Fibroblast of upper back skin (primary cell): ENCODE data around the gene PDZD2.
"Not testable (repeated sequence)": the region's sequence is repeated elsewhere in the genome, so short reads cannot be mapped to it uniquely, and the experiment has no call there.

Experiments
- DNase-seq: peaks from one replicate; pipeline ENCODE4 v3.0.0-alpha.2; 2013

Gene PDZD2

DNA sequence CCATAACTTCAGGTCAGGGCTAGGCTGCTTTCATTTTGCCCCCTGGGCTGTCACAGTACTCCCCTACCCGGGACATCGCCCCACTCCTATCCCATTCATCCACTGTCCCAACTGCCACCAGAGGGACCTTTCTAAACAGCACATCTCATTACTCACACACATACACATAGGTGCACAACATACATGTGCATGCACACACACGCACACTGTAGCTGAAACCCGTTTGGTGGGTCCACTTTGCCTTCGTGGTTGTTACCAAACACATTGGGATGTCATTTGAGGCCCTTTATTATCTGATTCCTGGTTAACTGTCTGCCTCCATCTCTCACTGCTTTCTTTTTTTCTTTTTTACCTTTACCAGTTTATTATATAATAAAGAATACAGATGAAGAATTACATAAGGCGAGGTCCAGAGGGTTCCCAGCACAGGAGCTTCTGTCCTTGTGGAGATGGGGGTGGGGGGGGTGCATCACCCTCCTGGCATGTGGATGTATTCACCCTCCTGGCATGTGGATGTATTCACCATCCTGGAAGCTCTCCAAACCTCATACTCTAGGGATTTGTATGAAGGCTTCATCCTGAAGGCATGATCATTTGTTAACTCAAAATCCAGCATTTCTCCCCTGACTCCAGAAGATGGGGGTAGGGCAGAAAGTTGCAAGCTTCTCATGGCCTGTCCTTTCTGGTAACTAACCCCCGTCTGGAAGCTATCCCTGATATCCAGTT is 349.2 kb downstream of the PDZD2 start:
- peak; percentile 99 for DNase-seq

DNA sequence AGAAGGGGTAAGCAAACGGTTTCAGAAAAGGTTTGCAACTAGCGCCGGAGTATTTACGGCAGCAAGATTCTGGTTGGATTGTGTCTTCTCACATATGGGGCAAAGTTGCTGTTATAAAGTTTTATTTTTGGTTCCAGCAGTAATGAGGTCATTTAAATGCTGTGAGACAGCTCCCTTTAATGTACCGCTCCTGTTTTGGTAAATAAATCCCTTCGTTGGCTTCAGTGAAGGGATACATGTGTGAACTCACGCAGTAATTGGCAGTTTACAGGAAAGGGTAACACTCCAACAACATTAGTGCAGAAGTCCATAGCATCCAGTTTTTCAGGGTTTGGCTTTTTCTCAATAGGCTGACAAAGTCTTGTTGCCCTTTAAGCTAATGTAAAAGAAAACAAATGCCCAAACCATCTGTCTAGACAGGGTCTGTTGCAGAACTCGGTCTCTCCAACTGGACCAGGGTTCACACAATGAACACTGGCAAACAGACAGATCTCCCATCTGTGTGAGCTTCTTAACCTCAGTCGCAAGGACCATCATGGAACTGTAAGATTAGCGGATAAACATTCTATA is 351.2 kb downstream of the PDZD2 start:
- DNase-seq: peak; percentile 19

DNA sequence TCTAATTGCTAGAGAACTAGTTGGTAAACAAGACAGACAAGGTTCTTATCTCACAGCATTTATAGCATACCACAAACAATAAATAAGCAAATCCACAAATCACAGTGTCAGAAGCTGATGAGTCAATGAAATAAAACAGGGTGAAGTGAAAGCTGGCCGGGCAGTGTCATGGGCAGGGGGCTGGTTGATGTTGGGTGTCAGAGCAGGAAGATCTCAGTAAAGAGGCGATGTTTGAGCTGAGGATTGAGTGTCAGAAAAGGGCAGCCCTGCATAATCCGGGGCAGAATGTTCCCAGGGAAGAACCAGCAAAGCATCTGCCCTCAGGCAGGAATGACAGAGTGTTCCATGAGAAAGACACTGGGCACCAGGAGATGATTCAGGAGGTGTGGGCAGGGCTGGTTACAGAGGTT is 351.8 kb downstream of the PDZD2 start:
- DNase-seq: no peak

DNA sequence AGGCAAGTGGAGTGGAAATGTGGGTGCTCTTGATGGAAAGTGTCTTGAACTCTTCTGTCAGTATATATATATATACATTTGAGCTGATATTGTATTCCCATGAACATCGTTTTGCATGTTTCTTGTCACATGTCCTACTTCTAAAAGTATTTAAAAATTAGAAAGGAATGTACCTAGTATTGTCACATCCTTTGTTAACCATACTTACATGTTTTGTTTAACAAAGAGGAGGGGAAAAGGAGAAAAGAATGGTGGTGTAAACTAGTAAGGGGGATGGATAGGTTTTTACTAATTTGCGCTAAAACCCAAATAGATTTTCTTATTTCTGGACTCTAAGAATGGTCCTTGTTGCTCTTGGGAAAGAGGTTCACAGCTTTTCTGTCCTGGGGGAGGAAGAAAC is 353.4 kb downstream of the PDZD2 start:
- DNase-seq: no peak

DNA sequence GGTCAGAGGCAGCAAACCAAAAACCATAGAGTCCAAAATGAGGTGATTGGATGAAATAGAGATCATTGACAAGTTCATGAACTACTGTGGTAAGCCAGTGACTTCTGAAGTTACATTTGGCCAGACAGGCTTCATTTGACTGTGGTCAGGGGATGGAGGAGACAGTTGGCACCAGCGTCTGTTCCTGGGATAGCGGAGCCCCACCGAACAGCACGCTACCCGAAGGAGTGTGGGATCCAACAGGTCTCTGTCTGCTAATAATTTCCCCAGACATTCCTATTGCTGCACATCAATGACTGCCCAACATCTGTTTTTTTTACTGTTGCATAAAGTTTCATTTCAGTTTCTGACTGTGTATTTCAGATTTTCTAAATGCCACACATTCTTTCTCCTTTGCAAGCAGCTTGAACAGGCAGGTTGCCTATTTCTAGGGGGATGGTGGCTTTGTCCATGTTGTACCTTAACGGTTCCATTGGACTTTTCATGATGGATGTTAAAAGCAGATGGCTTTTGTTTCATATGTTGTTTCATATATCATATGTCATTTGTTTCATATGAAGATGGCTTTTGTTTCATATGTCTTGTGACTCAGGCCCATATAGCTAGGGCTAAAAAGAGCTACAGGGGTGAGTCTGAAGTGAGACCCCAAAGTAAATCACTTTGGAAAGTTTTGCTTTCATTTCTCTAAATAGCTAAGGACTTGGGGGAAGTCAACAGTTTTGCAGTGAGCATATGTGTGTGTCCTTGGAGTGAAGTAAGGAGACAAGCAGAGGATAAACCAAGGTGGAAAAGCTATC is 354.4 kb downstream of the PDZD2 start:
- DNase-seq: peak; percentile 94

DNA sequence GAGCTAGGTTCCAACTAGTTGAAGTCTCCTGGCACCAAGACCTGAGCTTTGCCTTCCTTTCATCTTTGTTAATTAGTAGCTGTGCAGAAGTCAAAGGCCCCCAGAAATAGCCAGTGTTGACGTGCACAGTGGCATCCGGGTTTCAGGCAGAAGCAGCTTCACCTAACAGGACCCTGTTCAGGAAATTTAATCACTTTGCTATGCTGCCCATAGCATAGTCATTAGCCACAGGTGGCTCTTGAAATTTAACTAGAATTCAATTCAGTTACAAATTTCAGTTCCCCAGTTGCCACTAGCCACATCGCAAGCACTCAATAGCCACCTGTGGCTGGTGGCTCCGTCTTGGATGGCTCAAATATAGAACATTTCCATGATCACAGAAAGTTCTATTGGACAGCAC is 356.1 kb downstream of the PDZD2 start:
- no peak for DNase-seq

DNA sequence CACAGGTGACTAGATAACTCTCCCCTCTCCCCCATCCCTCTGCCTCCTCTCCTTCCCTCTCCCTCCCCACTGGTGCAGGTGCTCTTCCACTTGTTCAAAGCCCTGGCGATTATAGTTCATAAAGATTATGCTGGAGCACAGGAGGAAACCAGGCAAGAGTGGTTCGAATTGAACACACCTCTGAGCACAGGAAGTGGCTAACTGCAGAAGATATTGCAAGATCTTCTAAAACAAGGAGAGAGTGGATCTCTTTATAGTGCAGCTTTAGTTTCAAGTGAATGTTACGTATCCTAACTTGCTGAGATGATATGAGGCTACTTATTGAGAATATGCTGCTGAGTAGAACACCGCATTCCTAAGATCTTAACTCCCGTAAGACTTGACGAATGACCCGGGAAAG is 356.8 kb downstream of the PDZD2 start:
- DNase-seq: peak; percentile 24

DNA sequence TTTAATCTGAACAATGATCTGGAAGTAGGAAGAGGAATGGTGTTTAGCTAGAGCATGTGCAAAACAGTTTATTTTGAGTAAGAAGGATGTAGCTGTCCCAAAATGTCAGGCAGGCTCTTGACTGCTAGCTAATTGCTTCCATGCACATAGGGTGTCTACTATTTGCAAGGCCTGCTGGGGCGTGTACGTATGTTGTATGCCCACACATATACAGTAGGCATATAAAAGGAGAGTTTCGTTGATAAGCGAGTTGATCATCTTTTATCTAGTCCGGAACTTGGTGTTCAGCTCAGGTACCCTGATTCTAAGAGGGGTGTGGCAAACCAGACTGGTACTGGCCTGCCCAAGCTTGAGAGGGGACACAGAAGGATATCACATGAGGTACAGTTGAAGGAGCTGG is 358.0 kb downstream of the PDZD2 start:
- DNase-seq: no peak

DNA sequence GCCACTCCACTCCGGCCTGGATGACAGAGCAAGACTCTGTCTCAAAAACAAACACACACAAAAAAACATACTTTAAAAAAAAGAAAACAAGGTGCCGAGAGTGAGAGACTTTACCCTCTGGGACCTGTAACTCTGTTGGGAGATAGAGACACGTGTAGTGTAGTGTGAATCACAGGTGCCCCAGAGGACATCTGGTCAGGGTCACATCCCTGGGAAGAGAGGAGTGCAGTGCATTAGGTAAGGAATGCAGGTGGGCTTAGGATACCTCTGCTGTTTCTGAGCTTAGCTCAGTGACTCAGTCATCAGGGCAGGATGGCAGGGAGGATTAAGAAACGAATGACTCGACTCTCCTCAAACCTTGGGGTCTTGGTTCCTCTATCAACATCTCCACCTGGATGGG is 360.5 kb downstream of the PDZD2 start:
- no peak for DNase-seq

DNA sequence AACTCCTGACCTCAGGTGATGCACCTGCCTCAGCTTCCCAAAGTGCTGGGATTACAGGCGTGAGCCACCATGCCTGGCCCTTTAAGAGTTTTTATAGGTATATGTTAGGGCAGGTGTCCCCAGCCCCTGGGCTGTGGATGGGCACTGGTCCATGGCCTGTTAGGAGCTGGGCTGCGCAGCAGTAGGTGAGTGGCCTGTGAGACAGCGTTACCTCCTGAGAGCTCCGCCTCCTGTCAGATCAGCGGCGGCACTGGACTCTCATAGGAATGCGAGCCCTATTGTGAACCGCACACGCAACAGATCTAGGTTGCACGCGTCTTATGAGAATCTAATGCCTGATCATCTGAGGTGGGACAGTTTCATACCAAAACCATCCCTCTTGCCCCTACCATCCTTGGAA is 361.8 kb downstream of the PDZD2 start:
- DNase-seq: no peak

DNA sequence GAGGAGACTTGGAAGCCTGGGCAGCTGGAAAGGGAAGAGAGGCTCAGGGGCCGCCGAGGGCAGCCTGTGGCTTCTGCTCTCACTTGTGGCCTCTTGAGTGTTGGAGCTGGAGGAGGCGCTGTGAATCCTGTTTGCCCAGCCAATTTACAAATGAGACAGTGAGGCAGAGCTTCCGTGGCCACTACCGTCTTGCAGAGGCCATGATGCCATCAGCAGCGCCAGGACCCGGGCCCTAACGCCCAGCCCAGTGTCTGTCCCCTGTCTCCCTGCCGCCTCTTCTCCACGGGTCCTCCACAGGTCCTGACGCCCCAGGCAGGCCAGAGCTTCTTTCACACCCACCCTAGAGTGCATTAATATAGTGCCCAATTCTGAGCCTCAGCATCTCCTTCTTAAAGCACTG is 362.4 kb downstream of the PDZD2 start:
- DNase-seq: no peak

DNA sequence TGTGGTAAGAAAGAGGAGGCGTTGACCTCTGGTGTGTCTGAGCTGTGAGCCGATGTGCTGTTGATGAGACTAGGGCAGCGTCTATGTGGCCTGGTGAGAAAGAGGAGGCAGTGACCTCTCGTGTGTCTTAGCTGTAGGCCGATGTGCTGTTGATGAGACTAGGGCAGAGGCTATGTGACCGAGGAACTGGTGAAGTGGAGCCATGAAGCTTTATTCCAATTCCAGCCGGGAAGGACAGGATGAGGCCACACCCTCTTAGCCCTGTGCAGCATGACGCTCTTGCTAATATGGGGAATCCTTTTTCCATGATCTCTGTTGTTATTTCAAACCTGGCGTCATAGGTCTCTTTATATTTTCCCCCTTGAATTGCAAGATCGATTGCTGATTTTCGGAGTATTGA is 362.8 kb downstream of the PDZD2 start:
- DNase-seq: no peak

DNA sequence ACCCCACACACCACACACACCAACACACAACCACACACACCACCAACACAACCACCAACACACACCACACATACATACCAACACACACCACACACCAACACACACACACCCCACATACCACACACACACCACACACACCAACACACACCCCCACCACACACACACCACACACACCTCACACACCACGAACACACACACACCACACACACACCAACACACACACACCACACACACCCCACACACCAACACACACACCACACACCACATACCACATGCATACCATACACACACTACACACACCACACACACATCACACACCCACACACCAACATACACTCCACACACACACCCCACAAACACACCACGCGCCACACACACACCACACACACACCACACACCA is 363.8 kb downstream of the PDZD2 start:
- no peak for DNase-seq

DNA sequence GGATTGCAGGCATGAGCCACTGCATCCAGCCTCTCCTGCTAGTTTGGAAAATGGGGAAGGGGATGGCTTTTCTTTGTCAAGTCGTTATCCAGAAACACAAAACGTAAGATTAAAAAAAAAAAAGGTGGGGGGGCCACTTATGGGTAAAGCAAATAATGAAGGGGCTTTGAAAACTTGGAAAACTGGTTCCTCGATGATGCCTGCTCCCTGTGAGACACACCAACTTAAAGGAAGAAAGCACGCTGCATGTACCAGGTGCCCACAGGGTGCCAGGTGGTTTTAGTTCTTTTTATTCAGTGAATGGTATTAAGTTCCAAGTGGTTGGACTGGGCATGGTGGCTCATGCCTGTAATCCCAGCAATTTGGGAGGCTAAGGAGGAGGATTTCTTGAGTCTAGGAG is 365.1 kb downstream of the PDZD2 start:
- no peak for DNase-seq

DNA sequence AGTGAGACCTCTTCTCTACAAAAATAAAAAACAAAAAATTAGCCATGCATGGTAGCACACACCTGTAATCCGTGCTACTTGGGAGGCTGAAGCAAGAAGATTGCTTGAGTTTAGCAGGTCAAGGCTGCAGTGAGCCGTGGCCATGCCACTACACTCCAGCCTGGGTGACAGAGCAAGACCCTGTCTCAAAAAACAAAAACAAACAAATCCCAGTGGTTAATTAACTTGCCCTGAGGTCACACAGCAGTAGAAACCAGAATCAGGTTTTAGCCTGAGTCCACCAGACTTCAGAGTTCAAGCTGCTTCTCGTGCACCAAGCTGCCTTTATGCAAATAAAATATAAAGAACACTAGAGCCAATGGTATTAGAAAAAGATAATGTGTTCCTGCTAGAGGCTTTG is 365.5 kb downstream of the PDZD2 start:
- no peak for DNase-seq

DNA sequence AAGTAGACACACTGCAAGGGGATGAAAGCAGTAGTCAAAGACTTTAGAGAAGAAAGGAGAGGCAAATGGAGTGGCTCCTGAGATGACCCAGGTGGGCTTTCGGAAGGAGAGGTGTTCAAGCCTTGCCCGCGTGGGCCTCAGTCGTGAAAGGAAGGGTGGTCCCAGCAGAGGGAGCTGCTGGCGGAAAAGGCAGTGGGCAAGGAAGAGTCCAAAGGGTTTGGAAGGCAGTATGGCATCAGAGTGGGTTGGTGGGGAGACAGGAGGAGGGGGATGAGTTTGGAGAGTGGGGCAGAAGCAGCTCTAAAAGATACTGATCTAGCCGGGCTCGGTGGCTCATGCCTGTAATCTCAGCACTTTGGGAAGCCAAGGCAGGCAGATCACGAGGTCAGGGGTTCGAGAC is 369.8 kb downstream of the PDZD2 start:
- DNase-seq: no peak

DNA sequence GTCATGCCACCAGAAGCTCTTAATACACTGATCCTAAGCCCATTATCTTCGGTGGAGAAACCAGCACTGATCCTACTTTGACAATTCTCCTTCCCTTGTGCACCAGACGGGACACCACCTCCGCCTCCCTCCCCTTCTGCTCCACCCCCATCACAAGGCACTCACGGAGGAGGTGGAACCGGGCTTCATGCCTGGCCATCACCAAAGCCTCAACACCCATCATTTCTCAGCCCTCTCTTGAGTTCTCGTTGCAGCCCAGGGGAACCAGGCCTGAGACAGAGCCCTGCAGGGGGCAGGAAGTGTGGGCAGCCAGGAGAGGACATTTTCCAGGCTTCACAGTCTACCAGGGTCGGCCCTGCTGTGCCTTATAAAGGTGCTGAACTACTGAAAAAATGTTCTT is 374.7 kb downstream of the PDZD2 start:
- DNase-seq: no peak

DNA sequence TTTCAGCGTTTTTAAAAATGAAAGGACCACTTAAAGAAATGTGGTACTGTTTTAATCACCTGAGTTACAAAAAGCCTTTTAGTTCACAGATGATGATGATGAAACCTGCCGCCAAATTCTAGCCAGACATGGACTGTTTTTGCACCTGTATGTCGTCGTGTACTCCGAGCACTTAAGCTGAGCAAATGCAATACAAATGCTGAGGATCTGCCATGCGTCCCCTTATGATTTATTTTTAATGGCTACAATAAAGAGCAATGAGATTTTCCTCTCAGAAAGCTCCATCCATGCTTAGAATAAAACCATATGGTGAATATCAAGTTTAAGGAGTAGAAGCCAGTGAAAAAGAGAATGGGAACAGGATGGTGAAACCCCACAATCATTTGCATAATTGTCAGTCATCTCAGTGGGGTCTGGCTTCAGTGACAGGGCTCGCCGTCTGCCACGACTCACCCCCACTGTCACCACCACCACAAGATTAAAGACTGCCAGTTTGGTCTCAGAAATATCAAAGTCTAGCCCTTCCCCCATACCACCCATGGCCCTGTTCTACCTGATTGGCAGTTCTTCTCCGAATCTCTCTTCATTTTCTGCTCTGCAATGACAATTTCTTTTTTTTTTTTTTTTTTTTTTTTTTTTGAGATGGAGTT is 375.3 kb downstream of the PDZD2 start:
- no peak for DNase-seq

DNA sequence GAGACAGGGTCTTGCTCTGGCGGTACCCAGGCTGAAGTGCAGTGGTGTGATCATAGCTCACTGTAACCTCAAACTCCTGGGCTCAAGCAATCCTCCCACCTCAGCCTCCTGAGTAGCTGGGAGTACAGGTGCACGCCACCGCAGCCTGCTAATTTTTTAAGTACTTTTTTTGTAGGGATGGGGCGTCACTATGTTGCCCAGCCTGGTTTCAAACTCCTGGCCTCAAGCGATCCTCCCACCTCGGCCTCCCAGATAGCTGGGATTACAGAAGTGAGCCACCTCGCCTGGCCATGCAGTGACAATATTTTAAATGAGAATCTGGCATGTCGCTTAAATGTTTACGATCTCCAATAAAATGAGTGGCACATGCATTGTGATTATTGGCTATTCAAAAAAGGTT is 376.3 kb downstream of the PDZD2 start:
- not testable (repeated sequence) for DNase-seq

DNA sequence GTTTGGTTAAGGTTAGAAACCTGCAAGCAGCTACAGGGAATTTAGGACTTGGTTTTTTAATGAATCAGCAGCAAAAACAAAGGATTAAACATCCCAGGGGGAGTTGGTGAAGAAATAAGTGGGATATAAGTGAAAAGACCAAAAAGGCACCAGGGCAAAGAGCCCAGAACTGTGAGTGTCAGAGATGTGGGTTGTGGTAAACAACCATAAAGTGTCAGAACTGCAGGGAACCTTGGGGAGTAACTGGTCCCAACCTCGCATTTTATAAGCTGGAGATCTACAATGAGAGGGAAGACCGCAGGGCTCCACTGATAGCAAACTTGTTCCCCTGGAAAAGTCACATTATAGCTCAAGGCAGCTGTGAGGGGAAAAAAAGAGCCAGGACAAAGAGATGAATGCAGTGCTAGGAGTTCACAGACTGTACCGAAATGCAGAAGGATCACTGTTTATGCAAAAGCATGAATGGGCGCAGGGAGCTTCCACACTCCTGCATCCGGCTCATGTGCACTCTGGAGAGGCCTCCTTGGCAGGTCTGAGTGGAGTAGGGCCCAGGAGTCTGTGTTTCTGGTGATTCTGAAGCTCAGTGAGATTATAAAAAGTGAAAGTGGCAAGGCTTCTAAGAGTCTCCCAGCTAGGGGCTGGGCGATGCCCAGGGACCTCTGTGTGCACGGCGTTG is 378.9 kb downstream of the PDZD2 start:
- peak; percentile 71 for DNase-seq

DNA sequence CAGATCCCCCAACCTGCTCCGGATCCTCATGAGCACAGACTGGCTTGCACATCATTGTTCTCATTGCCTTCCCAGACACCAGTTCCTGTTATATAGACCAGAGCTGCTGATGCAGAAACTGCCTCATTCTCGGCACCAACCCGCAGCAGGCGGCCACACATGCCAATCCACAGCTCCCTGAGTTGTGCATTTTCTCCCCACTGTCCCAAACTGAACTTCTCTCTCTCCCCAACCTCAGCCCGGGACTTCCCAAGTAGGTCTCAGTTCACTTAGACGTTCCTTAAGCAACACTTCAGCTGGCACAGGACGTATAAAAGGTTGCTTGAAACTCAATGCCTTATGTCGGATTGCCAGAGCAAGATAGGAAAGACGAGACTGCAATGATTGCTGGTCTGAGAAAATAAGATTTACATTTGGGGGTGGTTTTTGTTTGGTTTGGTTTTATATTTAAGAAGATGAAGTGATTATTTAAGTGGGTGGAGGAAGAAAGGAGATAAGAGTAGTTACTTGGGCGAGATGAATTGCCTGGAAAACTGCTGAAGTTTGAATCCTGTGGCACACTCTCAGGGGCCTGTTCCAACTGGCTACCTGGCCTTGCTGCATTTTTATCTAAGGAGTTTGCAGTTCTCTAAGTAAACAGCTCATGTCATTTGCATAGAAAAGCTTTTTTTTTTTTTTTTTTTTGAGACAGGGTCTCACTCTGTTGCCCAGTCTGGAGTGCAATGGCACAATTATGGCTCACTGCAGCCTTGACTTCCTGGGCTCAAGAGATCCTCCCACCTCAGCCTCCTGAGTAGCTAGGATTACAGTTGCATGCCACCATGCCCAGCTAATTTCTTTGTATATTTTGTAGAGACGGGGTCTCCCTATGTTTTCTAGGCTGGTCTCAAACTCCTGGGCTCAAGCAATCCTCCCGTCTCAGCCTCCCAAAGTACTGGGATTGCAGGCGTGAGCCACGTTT is 379.8 kb downstream of the PDZD2 start:
- DNase-seq: no peak

DNA sequence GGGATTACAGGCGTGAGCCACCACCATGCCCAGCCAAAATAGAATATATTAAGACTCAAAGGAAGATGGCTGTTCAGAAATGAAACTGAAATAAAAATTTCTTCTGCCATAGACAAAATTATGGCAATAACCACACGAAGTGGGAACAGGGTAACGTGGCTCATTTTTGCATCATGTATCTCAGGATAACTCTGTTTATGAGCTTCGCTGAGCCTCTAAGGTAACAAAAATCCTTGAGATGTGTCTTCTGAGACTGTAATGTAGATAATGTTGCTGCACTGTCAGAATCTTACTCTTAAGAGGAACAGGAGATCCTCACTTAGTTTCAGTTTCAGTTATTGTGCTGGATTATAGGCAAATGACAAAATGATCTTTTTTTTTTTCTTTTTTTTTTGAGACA is 381.3 kb downstream of the PDZD2 start:
- DNase-seq: no peak
